ENCODE measurements around the gene DIO3.

DNA sequence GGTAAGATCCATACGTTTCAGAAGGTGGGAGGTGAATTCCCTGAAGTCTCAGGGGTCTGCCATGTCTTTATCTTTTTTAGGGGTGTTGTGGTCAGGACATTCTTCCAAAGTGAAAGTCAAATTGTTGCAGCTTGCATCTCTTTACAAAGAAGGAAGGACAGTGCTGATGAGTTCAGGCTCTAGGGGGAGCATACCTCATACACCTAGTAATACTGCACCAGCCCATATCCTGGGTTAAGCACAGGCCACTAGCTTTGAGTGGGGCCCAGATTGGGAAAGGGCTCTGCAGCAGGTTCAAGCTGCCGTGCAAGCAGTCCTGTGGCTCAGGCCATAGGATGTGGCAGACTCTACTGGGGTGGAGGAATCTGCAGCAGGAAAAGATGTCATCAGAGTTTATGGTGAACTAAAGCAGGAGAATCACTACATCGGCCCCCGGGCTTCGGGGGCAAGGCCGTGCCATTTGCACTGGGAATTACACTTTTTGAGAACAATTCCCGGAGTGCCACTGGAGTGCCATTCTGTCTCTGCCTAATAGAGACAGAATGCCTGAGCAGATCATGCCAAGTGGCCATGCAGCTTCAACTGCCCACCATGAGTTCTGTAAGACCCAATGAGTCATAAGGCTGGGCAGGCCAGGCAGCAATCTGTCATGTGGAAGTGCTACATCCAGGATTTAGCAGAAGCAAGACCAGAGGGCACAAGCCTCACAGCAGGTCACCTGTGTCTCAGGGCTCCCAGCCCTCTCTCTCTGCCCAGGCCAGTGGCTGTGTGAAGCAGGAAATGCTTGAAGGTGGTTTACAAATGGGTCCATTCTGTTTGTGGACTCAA, 32.3 kb downstream of the DIO3 start:
- no peak for TF ChIP-seq EP300 (IDR thresholded peaks at IDR 0.05; ENCODE audit: borderline replicate concordance)
- no peak for TF ChIP-seq MAX (IDR thresholded peaks at IDR 0.05)
- TF ChIP-seq, protein P1, sequence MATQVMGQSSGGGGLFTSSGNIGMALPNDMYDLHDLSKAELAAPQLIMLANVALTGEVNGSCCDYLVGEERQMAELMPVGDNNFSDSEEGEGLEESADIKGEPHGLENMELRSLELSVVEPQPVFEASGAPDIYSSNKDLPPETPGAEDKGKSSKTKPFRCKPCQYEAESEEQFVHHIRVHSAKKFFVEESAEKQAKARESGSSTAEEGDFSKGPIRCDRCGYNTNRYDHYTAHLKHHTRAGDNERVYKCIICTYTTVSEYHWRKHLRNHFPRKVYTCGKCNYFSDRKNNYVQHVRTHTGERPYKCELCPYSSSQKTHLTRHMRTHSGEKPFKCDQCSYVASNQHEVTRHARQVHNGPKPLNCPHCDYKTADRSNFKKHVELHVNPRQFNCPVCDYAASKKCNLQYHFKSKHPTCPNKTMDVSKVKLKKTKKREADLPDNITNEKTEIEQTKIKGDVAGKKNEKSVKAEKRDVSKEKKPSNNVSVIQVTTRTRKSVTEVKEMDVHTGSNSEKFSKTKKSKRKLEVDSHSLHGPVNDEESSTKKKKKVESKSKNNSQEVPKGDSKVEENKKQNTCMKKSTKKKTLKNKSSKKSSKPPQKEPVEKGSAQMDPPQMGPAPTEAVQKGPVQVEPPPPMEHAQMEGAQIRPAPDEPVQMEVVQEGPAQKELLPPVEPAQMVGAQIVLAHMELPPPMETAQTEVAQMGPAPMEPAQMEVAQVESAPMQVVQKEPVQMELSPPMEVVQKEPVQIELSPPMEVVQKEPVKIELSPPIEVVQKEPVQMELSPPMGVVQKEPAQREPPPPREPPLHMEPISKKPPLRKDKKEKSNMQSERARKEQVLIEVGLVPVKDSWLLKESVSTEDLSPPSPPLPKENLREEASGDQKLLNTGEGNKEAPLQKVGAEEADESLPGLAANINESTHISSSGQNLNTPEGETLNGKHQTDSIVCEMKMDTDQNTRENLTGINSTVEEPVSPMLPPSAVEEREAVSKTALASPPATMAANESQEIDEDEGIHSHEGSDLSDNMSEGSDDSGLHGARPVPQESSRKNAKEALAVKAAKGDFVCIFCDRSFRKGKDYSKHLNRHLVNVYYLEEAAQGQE (IDR thresholded peaks at IDR 0.05; ENCODE audit: low read depth), result no peak
